Measurements from ENCODE around the gene PTGS1. TPM values are rescaled to one million over a fixed set of nuclear protein-coding genes. Genes with fewer than 3 reads are reported as not detected.

Gene PTGS1
- polyA plus RNA-seq, 1 donor (not counting 4 experiments of a cell fraction or from before 2014, with no cell fraction given), result 4.5 TPM

- Histone ChIP-seq H3K9me3 (ENCODE audit: control insufficient read depth, low read depth, low read length) (no peaks in the 10 kb centered on the region), H3K9me1 (ENCODE audit: control insufficient read depth, extremely low read depth, insufficient read depth, low read length) (no peaks in the 10 kb centered on the region), H2AFZ (ENCODE audit: control insufficient read depth, low read length) (no peak overlapping the region), H3K9ac (ENCODE audit: control insufficient read depth, extremely low read depth, insufficient read depth, low read length) (no peak overlapping the region), H4K20me1 (ENCODE audit: control insufficient read depth, extremely low read depth, insufficient read depth, low read length) (no peaks in the 10 kb centered on the region), H3K4me1 (ENCODE audit: control insufficient read depth, extremely low read depth, insufficient read depth, low read length) (no peaks in the 10 kb centered on the region), H3K27ac (ENCODE audit: control insufficient read depth, insufficient read depth, low read length) (no peak overlapping the region), H3K79me2 (ENCODE audit: control insufficient read depth, insufficient read depth, low read length) (no peaks in the 10 kb centered on the region), H3K4me3 (ENCODE audit: control insufficient read depth in 2 of 3, extremely low read depth in 1 of 3, insufficient read depth in 2 of 3, low read depth in 1 of 3, low read length in 3 of 3) (no peak overlapping the region), H3K27me3 (ENCODE audit: control insufficient read depth, extremely low read depth, insufficient read depth, low read length) (no peaks in the 10 kb centered on the region), H3K4me2 (ENCODE audit: control insufficient read depth, extremely low read depth, insufficient read depth, low read depth, low read length) (no peak overlapping the region), H3K36me3 (ENCODE audit: control insufficient read depth in 2 of 2, extremely low read depth in 1 of 2, insufficient read depth in 2 of 2, low read length in 2 of 2) (no peaks in the 10 kb centered on the region)
- TF ChIP-seq CTCF (optimal IDR thresholded peaks at IDR 0.05 in 1 of 3, IDR thresholded peaks at IDR 0.05 in 1 of 3, conservative IDR thresholded peaks at IDR 0.05 in 1 of 3; ENCODE audit: extremely low read depth in 1 of 3, insufficient read depth in 2 of 3, low read length in 3 of 3) (no peak), EZH2 (IDR thresholded peaks at IDR 0.05; ENCODE audit: low read length) (no peak)
- no peak for DNase-seq (ENCODE audit: low read depth, low spot score)
- no peak for FAIRE-seq
- dilution Hi-C loops (cut with MboI; ENCODE audit: extremely low pct_ligation_motif_present, low sequenced_read_pairs), result no loop called here
These were observed 47.2 kb downstream of the PTGS1 start for GRCh38 chr9:122418016-122418415.

- Histone ChIP-seq H3K27me3 (ENCODE audit: control insufficient read depth, extremely low read depth, insufficient read depth, low read length) (no peaks in the 10 kb centered on the region), H3K9ac (ENCODE audit: control insufficient read depth, extremely low read depth, insufficient read depth, low read length) (no peak overlapping the region), H3K79me2 (ENCODE audit: control insufficient read depth, insufficient read depth, low read length) (no peaks in the 10 kb centered on the region), H3K36me3 (ENCODE audit: control insufficient read depth in 2 of 2, extremely low read depth in 1 of 2, insufficient read depth in 2 of 2, low read length in 2 of 2) (no peaks in the 10 kb centered on the region), H3K4me1 (ENCODE audit: control insufficient read depth, extremely low read depth, insufficient read depth, low read length) (no peaks in the 10 kb centered on the region), H3K4me3 (ENCODE audit: control insufficient read depth in 2 of 3, extremely low read depth in 1 of 3, insufficient read depth in 2 of 3, low read depth in 1 of 3, low read length in 3 of 3) (no peak overlapping the region), H4K20me1 (ENCODE audit: control insufficient read depth, extremely low read depth, insufficient read depth, low read length) (no peaks in the 10 kb centered on the region), H3K4me2 (ENCODE audit: control insufficient read depth, extremely low read depth, insufficient read depth, low read depth, low read length) (no peak overlapping the region), H3K9me1 (ENCODE audit: control insufficient read depth, extremely low read depth, insufficient read depth, low read length) (no peaks in the 10 kb centered on the region), H3K27ac (ENCODE audit: control insufficient read depth, insufficient read depth, low read length) (no peak overlapping the region), H3K9me3 (ENCODE audit: control insufficient read depth, low read depth, low read length) (no peaks in the 10 kb centered on the region), H2AFZ (ENCODE audit: control insufficient read depth, low read length) (no peak overlapping the region)
- TF ChIP-seq CTCF (optimal IDR thresholded peaks at IDR 0.05 in 1 of 3, IDR thresholded peaks at IDR 0.05 in 1 of 3, conservative IDR thresholded peaks at IDR 0.05 in 1 of 3; ENCODE audit: extremely low read depth in 1 of 3, insufficient read depth in 2 of 3, low read length in 3 of 3) (no peak), EZH2 (IDR thresholded peaks at IDR 0.05; ENCODE audit: low read length) (no peak)
- FAIRE-seq (no peak), DNase-seq (ENCODE audit: low read depth, low spot score) (no peak)
- dilution Hi-C loops (cut with MboI; ENCODE audit: extremely low pct_ligation_motif_present, low sequenced_read_pairs), result no loop called here
These were observed 49.5 kb downstream of the PTGS1 start for GRCh38 chr9:122420315-122420714.
